Vagina (tissue), 2 donors: ENCODE measurements around the gene MAGI3.

Source experiments
- CTCF ChIP-seq, 3 experiments: fragments of 450-650 bp in 2 of 3; fragments of 200-600 bp in 1 of 3; sonication (generic) in 1 of 3; IDR thresholded peaks; one replicate each; pipeline ENCODE4 v1.5.1; 2017 to 2019; ENCODE audit warnings: antibody characterized with exemption in 3 of 3, mild to moderate bottlenecking in 2 of 3, moderate library complexity in 2 of 3
- POLR2AphosphoS5 ChIP-seq, 2 donors: sonication (generic); formaldehyde crosslinking; IDR thresholded peaks; one replicate each; pipeline ENCODE4 v1.9.0; 2017; ENCODE audit warnings: antibody characterized with exemption in 2 of 2, mild to moderate bottlenecking in 2 of 2, low read depth in 1 of 2; ENCODE audit not compliant: insufficient read depth in 1 of 2

GRCh38 chr1:113531321-113531720 lies 141.0 kb downstream of the MAGI3 start:
- TF ChIP-seq CTCF (IDR thresholded peaks at IDR 0.05) (no peak), POLR2AphosphoS5 (IDR thresholded peaks at IDR 0.05; ENCODE audit: insufficient read depth in 1 of 2, low read depth in 1 of 2) (no peak)
